ENCODE results near the gene NDEL1.

NDEL1 gene

DNA sequence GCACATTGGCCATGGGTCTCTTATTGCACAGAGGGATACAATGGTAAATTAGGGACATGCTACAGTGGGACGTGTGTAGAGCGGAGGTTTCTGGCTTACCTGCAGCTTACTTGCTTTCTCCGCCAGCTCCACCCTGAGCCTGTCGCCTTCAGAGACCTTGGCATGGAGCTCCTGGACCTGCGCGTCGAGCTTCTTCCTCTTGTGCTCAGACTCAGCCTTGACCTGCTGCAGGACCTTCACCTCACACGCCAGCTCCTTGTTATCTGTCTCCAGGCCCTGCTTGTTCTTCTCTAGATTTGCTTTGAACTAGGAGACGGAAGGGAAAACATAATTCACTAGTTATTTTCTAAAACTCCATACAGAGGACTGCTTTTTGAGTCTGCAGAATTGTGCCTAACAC lies 63.5 kb downstream of the NDEL1 start:
- no peaks in the 10 kb centered on the region for H3K9me2 ChIP-seq (replicated peaks; ENCODE audit: control insufficient read depth, low read length)
- no peaks in the 10 kb centered on the region for H3F3A ChIP-seq (ENCODE audit: control insufficient read depth, insufficient read depth)
- TF ChIP-seq, protein P1, sequence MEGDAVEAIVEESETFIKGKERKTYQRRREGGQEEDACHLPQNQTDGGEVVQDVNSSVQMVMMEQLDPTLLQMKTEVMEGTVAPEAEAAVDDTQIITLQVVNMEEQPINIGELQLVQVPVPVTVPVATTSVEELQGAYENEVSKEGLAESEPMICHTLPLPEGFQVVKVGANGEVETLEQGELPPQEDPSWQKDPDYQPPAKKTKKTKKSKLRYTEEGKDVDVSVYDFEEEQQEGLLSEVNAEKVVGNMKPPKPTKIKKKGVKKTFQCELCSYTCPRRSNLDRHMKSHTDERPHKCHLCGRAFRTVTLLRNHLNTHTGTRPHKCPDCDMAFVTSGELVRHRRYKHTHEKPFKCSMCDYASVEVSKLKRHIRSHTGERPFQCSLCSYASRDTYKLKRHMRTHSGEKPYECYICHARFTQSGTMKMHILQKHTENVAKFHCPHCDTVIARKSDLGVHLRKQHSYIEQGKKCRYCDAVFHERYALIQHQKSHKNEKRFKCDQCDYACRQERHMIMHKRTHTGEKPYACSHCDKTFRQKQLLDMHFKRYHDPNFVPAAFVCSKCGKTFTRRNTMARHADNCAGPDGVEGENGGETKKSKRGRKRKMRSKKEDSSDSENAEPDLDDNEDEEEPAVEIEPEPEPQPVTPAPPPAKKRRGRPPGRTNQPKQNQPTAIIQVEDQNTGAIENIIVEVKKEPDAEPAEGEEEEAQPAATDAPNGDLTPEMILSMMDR (IDR thresholded peaks at IDR 0.05; ENCODE audit: low read depth, low read length, poor library complexity, severe bottlenecking), result no peak
- no peak for TF ChIP-seq EZH2phosphoT487 (IDR thresholded peaks at IDR 0.05; ENCODE audit: borderline replicate concordance, low read length)
- H3K9me3 ChIP-seq (ENCODE audit: control insufficient read depth, insufficient read depth, low read length), result no peaks in the 10 kb centered on the region
- no peak overlapping the region for H3K4me2 ChIP-seq (ENCODE audit: low read length)
- H3K27me3 ChIP-seq (ENCODE audit: control insufficient read depth, low read length), result no peaks in the 10 kb centered on the region
- no peaks in the 10 kb centered on the region for H4K20me1 ChIP-seq (ENCODE audit: control insufficient read depth, insufficient read depth, low read depth, low read length)
- H3K4me3 ChIP-seq (ENCODE audit: low read length), result no peak overlapping the region
- H3K36me3 ChIP-seq (ENCODE audit: control insufficient read depth, low read length), result peaks cover 21% of the 10 kb centered on the region
- H3K4me1 ChIP-seq (ENCODE audit: control insufficient read depth, low read length), result no peaks in the 10 kb centered on the region
- H3K27ac ChIP-seq (ENCODE audit: low read depth, low read length), result no peak overlapping the region
- no peaks in the 10 kb centered on the region for H3K79me2 ChIP-seq (ENCODE audit: control insufficient read depth, low read length)

- no peak overlapping the region for H3K4me2 ChIP-seq (ENCODE audit: low read length)
- no peaks in the 10 kb centered on the region for H3K4me1 ChIP-seq (ENCODE audit: control insufficient read depth, low read length)
- peaks cover 21% of the 10 kb centered on the region for H3K36me3 ChIP-seq (ENCODE audit: control insufficient read depth, low read length)
- no peak overlapping the region for H3K4me3 ChIP-seq (ENCODE audit: low read length)
- no peak overlapping the region for H3K27ac ChIP-seq (ENCODE audit: low read depth, low read length)
- H4K20me1 ChIP-seq (ENCODE audit: control insufficient read depth, insufficient read depth, low read depth, low read length), result no peaks in the 10 kb centered on the region
- no peaks in the 10 kb centered on the region for H3K79me2 ChIP-seq (ENCODE audit: control insufficient read depth, low read length)
- no peaks in the 10 kb centered on the region for H3F3A ChIP-seq (ENCODE audit: control insufficient read depth, insufficient read depth)
- H3K9me2 ChIP-seq (replicated peaks; ENCODE audit: control insufficient read depth, low read length), result no peaks in the 10 kb centered on the region
- H3K9me3 ChIP-seq (ENCODE audit: control insufficient read depth, insufficient read depth, low read length), result no peaks in the 10 kb centered on the region
- H3K27me3 ChIP-seq (ENCODE audit: control insufficient read depth, low read length), result no peaks in the 10 kb centered on the region
- TF ChIP-seq, protein P1 (IDR thresholded peaks at IDR 0.05; ENCODE audit: low read depth, low read length, poor library complexity, severe bottlenecking), result no peak
- TF ChIP-seq EZH2phosphoT487 (IDR thresholded peaks at IDR 0.05; ENCODE audit: borderline replicate concordance, low read length), result no peak
Measured at GRCh38 chr17:8499614-8500013, 63.9 kb downstream of the NDEL1 start.

- no peak overlapping the region for H3K4me2 ChIP-seq (ENCODE audit: low read length)
- peaks cover 26% of the 10 kb centered on the region for H3K36me3 ChIP-seq (ENCODE audit: control insufficient read depth, low read length)
Measured at GRCh38 chr17:8500609-8501008, 64.9 kb downstream of the NDEL1 start.

More at GRCh38 chr17:8500609-8501008, 64.9 kb downstream of the NDEL1 start:
- TF ChIP-seq, protein P1 (IDR thresholded peaks at IDR 0.05; ENCODE audit: low read depth, low read length, poor library complexity, severe bottlenecking), result no peak
- TF ChIP-seq EZH2phosphoT487 (IDR thresholded peaks at IDR 0.05; ENCODE audit: borderline replicate concordance, low read length), result no peak
- Histone ChIP-seq H3K9me3 (ENCODE audit: control insufficient read depth, insufficient read depth, low read length) (no peaks in the 10 kb centered on the region), H4K20me1 (ENCODE audit: control insufficient read depth, insufficient read depth, low read depth, low read length) (no peaks in the 10 kb centered on the region), H3K9me2 (replicated peaks; ENCODE audit: control insufficient read depth, low read length) (no peaks in the 10 kb centered on the region), H3K27ac (ENCODE audit: low read depth, low read length) (no peak overlapping the region), H3F3A (ENCODE audit: control insufficient read depth, insufficient read depth) (no peaks in the 10 kb centered on the region), H3K4me1 (ENCODE audit: control insufficient read depth, low read length) (no peaks in the 10 kb centered on the region), H3K27me3 (ENCODE audit: control insufficient read depth, low read length) (no peaks in the 10 kb centered on the region), H3K79me2 (ENCODE audit: control insufficient read depth, low read length) (no peaks in the 10 kb centered on the region), H3K4me3 (ENCODE audit: low read length) (no peak overlapping the region)

Measured in DOHH2 (cell line).